Stimulated activated CD8-positive, alpha-beta memory T cell treated with anti-CD3 and anti-CD28 coated beads, Interleukin-12 subunit alpha, Interleukin-12 subunit beta, amount 100 ng/mL, for 24 hours (primary cell): ENCODE measurements around the gene KCNIP4.
"Not testable (repeated sequence)": the region's sequence is repeated elsewhere in the genome, so short reads cannot be mapped to it uniquely, and the experiment has no call there.

ENCODE experiments used
- DNase-seq: peaks from one replicate; pipeline ENCODE4 v3.0.0-alpha.2; 2020; ENCODE audit errors: extremely low read depth

Gene KCNIP4

GRCh38 chr4:21948347-21949072, at the start of gene KCNIP4:
TSS of gene KCNIP4 (minus strand) at chr4:21948772.
- no peak for DNase-seq

- DNase-seq, result not testable (repeated sequence)
These were observed 48.0 kb upstream of the KCNIP4 start for GRCh38 chr4:21996618-21997017.

- DNase-seq, result no peak
These were observed 43.8 kb upstream of the KCNIP4 start for GRCh38 chr4:21992330-21992729.

DNA sequence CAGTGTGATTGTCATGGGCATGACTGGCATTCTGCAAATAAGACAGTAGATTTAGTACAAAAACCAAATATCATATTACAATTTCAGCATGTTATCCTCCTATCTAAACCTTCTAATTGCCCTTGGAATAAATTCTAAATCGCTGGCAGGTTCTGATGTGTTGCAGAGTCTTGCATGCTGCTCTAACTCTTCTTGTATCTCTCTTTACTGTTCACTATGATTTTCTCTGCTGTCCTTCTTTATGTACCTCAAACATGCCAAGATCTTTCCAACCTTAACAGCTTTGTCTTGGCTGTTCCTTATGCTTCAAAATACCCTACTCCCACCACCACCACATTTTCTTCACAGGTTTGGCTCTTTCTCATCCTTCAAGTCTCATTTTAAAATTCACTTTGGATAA, 43.0 kb upstream of the KCNIP4 start:
- DNase-seq, result no peak

GRCh38 chr4:21991050-21991449, 42.5 kb upstream of the KCNIP4 start:
- DNase-seq, result no peak

DNA sequence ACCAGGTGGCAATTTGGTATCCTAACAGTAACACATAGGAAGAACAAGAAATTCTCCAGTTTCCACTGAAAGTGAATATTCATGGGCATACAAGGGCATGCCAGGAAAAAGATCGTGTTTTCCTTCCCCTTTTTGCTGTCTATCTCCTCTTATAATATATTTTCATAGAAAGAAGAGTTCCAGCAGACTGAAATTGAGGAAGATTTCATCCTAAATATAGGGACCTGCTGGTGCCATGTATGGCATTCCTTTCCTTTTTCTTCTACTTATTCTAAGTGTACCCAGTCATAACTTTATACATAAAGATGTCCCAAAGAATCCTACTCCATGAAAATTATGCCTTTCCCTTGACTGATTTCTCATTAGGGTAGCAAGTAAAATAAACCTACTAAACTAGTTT, 40.8 kb upstream of the KCNIP4 start:
- DNase-seq, result no peak

DNA sequence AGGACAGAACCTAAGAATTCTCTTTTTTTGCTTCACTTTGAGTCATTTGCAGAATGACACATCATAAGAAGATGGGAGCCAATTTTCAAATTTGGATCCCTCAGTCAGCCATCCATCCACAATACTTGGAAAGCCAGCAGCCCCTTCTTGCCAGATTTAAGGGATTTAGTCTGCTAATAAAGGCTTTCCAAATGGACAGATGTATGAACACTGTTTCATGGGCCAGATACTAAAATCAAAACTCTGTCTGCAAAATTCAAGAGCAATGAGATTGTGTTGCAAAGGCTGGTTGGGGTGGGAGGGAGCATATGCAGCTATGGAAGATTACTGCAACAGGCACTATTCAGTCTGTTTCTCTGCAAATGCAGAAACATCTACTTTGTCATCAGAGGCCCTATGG, 37.7 kb upstream of the KCNIP4 start:
- DNase-seq, result no peak

- DNase-seq, result no peak
These were observed 33.5 kb upstream of the KCNIP4 start for GRCh38 chr4:21982087-21982486.

GRCh38 chr4:21979196-21979595, 30.6 kb upstream of the KCNIP4 start:
- no peak for DNase-seq

DNA sequence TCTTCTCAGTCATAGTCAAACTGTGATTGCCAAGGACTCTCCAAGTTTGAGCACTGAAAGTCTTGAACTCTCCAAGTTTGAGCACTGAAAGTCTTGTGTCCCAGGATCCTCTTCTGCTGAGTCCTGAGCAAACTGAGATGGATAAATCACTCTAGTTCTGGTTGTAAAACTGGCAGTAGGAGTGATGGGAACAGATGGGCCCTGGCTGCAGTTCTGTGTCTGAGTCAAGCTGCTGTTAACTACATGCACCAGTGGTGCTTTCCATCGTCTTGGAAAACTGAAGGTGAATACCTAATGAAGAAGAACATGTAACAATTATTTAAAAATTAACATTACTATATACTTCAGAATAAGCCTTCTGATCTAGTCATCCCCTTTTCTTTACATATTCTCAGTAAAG, 27.6 kb upstream of the KCNIP4 start:
- no peak for DNase-seq

GRCh38 chr4:21973850-21974249, 25.3 kb upstream of the KCNIP4 start:
- DNase-seq, result no peak

DNA sequence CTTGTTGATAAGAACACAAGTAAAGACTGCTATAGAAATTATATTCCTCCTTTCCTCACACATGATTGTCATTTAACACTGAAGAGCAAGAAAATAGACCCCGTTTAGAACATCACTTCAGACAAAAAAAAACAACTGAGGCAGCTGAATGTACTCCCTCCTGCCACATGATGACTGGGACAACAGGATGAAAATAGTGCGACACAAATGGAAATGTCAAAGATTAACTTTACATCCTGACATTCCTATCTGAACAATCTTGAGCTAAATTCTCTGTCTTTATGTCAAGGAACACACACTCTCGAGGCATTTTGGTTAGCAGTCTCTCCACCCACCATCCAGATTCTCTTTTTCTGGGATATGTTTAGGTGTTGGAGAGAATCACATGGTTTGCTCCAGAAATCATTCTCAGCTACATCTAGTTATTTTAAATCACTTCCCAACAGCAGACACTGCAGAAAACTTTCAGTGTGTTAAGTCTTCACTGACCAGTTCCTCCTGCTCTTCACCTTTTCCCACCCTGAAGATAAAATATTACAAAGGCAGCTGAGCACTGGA, 16.3 kb upstream of the KCNIP4 start:
- DNase-seq, result no peak

- no peak for DNase-seq
These were observed 14.1 kb upstream of the KCNIP4 start for GRCh38 chr4:21962691-21963090.

- no peak for DNase-seq
These were observed 12.2 kb upstream of the KCNIP4 start for GRCh38 chr4:21960793-21961192.

- DNase-seq, result no peak
These were observed 6.3 kb upstream of the KCNIP4 start for GRCh38 chr4:21954916-21955315.

DNA sequence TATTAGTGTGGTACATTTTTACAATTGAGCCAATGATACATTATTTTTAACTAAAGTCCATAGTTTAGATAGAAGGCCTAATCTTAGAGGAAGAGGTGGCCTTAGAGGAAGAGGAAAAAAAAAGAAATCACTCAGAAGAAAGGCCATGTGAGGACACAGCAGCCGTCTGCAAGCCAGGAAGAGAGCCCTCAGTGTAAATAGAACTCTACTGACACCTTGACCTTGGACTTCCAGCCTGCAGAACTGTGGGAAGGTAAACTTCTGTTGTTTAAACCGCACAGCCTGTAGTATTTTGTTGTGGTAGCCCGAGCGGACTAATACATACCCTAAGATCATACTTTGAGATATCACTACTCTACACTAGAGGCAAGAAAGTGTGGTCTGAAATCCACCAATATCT, 5.1 kb upstream of the KCNIP4 start:
- no peak for DNase-seq

- DNase-seq, result no peak
These were observed 4.0 kb upstream of the KCNIP4 start for GRCh38 chr4:21952549-21952948.

GRCh38 chr4:21949073-21949457, 493 bp upstream of the KCNIP4 start:
- no peak for DNase-seq

DNA sequence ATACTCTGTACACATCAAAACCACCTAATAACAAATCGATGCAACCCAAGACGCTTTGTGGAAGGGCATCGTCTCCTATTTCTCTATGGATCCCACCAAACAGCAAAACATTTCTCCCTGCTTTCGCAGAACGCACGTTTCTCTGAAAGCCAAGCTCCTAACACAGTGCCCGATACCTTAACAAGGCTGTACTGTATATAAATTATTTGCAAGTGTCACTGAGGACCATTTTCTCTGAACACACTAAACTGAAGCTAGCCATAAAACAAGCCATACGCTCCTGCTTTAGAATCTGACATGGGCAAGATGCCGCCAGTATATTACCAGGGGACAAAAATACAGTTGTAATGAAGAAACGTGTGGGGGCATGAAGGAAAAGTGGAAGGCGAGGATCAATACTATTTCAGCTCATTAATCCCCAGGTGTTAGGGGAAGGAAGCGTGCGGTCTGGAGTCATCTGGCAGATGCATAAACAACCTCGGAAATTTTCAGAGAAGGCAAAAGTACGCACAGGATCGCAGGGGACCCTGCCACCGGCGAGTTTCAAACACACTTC, 703 bp downstream of the KCNIP4 start:
- no peak for DNase-seq

DNA sequence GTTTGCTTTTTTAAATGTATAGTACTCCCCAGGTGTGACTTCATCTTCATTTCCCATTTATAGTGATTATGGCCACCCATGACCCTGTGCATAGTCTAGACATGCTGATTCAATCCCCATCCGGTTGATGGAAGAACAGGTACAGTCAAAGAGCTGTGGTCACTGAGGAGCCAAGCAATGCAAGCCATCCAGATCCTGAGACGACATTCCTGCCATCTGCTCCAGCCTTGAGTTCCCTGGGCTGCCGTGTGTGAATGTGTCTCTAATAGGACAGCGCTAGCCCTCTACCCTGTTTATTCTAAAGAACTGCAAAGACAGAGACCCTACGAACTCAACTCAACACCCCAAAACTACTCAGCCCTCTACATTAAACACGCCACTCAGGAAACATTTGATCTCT, 1.7 kb downstream of the KCNIP4 start:
- DNase-seq, result no peak

GRCh38 chr4:21921526-21922180, 26.9 kb downstream of the KCNIP4 start:
- DNase-seq, result no peak

GRCh38 chr4:21915761-21916160, 32.8 kb downstream of the KCNIP4 start:
- DNase-seq, result no peak

GRCh38 chr4:21901831-21902230, 46.7 kb downstream of the KCNIP4 start:
- DNase-seq, result no peak
